Keratinocyte (primary cell): ENCODE data around the gene RICTOR. TPM values are rescaled to one million over a fixed set of nuclear protein-coding genes. Genes with fewer than 3 reads are reported as not detected.

Experiments used
- DNase-seq: peaks from one replicate; pipeline ENCODE4 v3.0.0-alpha.2; 2011; ENCODE audit warnings: low read depth, missing footprints, low spot score
- FAIRE-seq: peaks from 2 replicates; lab custom pipeline; 2011; peaks lifted over from hg19 to GRCh38; lab: Jason Lieb, UNC
- H2AFZ ChIP-seq: 2 replicates; pipeline ENCODE4 v1.6.0; 2012; ENCODE audit warnings: low read length, control low read depth, inconsistent platforms; ENCODE audit not compliant: control insufficient read depth
- H3K27ac ChIP-seq: 2 replicates; pipeline ENCODE4 v1.5.1; 2011; ENCODE audit warnings: low read length; ENCODE audit not compliant: control insufficient read depth, insufficient read depth
- H3K27me3 ChIP-seq: 3 replicates; pipeline ENCODE4 v1.6.0; 2011; ENCODE audit warnings: low read length; ENCODE audit not compliant: control insufficient read depth, insufficient read depth; ENCODE audit errors: extremely low read depth
- H3K36me3 ChIP-seq, 2 experiments: 2 replicates in 1 of 2; 3 replicates in 1 of 2; pipeline ENCODE4 v1.5.1; 2011; ENCODE audit warnings: low read length in 2 of 2, mild to moderate bottlenecking in 1 of 2; ENCODE audit not compliant: control insufficient read depth in 2 of 2, insufficient read depth in 2 of 2; ENCODE audit errors: extremely low read depth in 1 of 2
- H3K4me1 ChIP-seq: 3 replicates; pipeline ENCODE4 v1.5.1; 2011; ENCODE audit warnings: low read length; ENCODE audit not compliant: control insufficient read depth, insufficient read depth; ENCODE audit errors: extremely low read depth
- H3K4me2 ChIP-seq: 3 replicates; pipeline ENCODE4 v1.6.0; 2011; ENCODE audit warnings: low read depth, low read length; ENCODE audit not compliant: control insufficient read depth, insufficient read depth; ENCODE audit errors: extremely low read depth
- H3K4me3 ChIP-seq, 3 experiments: fragments of 200-600 bp in 1 of 3; sonication (generic) in 1 of 3; 2 replicates in 2 of 3; 3 replicates in 1 of 3; pipeline ENCODE4 v1.5.1; 2011 to 2016; ENCODE audit warnings: low read length in 3 of 3, mild to moderate bottlenecking in 3 of 3, control low read depth in 2 of 3, inconsistent platforms in 1 of 3, low read depth in 1 of 3, mixed read lengths in 1 of 3, mixed run types in 1 of 3, moderate library complexity in 1 of 3; ENCODE audit not compliant: control insufficient read depth in 2 of 3, insufficient read depth in 2 of 3; ENCODE audit errors: extremely low read depth in 1 of 3
- H3K79me2 ChIP-seq: 2 replicates; pipeline ENCODE4 v1.6.0; 2012; ENCODE audit warnings: low read length; ENCODE audit not compliant: control insufficient read depth, insufficient read depth
- H3K9ac ChIP-seq: 3 replicates; pipeline ENCODE4 v1.6.0; 2011; ENCODE audit warnings: low read length; ENCODE audit not compliant: control insufficient read depth, insufficient read depth; ENCODE audit errors: extremely low read depth
- H3K9me1 ChIP-seq: 3 replicates; pipeline ENCODE4 v1.6.0; 2011; ENCODE audit warnings: low read length; ENCODE audit not compliant: control insufficient read depth, insufficient read depth; ENCODE audit errors: extremely low read depth
- H3K9me3 ChIP-seq: 2 replicates; pipeline ENCODE4 v1.5.1; 2012; ENCODE audit warnings: low read depth, low read length; ENCODE audit not compliant: control insufficient read depth
- H4K20me1 ChIP-seq: 3 replicates; pipeline ENCODE4 v1.6.0; 2011; ENCODE audit warnings: low read length; ENCODE audit not compliant: control insufficient read depth, insufficient read depth; ENCODE audit errors: extremely low read depth
- EZH2 ChIP-seq: IDR thresholded peaks from one replicate; pipeline ENCODE4 v1.6.1; 2012; ENCODE audit warnings: inconsistent platforms, mild to moderate bottlenecking, low read length, moderate library complexity
- dilution Hi-C: fragments of 300-500 bp; cut with MboI; formaldehyde crosslinking; loops from one replicate; pipeline ENCODE4 v1.7.0; 2020; ENCODE audit warnings: low sequenced_read_pairs; ENCODE audit not compliant: extremely low pct_ligation_motif_present
- polyA minus RNA-seq, 3 experiments: library from RNA; depleted of rRNA, polyadenylated mRNA; stranded (reverse); fragments of >200 nt; gene quantifications; 1 replicate in 1 of 3; 2 replicates in 1 of 3; 3 replicates in 1 of 3; pipeline ENCODE4 v1.2.3, GENCODE V29; 2011
- polyA plus RNA-seq, 5 experiments: library from polyadenylated mRNA; depleted of rRNA in 3 of 5; stranded (reverse) in 3 of 5; stranded (forward) in 1 of 5; unstranded in 1 of 5; fragments of >200 nt; gene quantifications; 1 replicate in 1 of 5; 2 replicates in 3 of 5; 3 replicates in 1 of 5; pipeline versions ENCODE4 v1.2.1 to v1.2.3, GENCODE V29; 2011 to 2012; ENCODE audit warnings: missing spikeins in 2 of 5, low read depth in 1 of 5, low replicate concordance in 1 of 5
- TF ChIP-seq, protein P1 (sequence below), 3 experiments: IDR thresholded peaks in 1 of 3; conservative IDR thresholded peaks in 1 of 3; optimal IDR thresholded peaks in 1 of 3; 2 replicates in 2 of 3; 3 replicates in 1 of 3; pipeline versions ENCODE3 to v1.5.1; 2011; ENCODE audit warnings: low read length in 3 of 3, mild to moderate bottlenecking in 3 of 3, moderate library complexity in 2 of 3, control low read depth in 1 of 3, inconsistent platforms in 1 of 3; ENCODE audit not compliant: insufficient read depth in 2 of 3; ENCODE audit errors: extremely low read depth in 1 of 3

The RICTOR gene, protein sequence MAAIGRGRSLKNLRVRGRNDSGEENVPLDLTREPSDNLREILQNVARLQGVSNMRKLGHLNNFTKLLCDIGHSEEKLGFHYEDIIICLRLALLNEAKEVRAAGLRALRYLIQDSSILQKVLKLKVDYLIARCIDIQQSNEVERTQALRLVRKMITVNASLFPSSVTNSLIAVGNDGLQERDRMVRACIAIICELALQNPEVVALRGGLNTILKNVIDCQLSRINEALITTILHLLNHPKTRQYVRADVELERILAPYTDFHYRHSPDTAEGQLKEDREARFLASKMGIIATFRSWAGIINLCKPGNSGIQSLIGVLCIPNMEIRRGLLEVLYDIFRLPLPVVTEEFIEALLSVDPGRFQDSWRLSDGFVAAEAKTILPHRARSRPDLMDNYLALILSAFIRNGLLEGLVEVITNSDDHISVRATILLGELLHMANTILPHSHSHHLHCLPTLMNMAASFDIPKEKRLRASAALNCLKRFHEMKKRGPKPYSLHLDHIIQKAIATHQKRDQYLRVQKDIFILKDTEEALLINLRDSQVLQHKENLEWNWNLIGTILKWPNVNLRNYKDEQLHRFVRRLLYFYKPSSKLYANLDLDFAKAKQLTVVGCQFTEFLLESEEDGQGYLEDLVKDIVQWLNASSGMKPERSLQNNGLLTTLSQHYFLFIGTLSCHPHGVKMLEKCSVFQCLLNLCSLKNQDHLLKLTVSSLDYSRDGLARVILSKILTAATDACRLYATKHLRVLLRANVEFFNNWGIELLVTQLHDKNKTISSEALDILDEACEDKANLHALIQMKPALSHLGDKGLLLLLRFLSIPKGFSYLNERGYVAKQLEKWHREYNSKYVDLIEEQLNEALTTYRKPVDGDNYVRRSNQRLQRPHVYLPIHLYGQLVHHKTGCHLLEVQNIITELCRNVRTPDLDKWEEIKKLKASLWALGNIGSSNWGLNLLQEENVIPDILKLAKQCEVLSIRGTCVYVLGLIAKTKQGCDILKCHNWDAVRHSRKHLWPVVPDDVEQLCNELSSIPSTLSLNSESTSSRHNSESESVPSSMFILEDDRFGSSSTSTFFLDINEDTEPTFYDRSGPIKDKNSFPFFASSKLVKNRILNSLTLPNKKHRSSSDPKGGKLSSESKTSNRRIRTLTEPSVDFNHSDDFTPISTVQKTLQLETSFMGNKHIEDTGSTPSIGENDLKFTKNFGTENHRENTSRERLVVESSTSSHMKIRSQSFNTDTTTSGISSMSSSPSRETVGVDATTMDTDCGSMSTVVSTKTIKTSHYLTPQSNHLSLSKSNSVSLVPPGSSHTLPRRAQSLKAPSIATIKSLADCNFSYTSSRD (N-terminal part only)
- polyA plus RNA-seq (7.7 to 11.5 TPM (median 10.0 TPM) in 3 replicates), polyA minus RNA-seq (11.5 to 83.8 TPM (median 49.4 TPM) in 3 replicates)
- 8.7 TPM for polyA plus RNA-seq (2011; ENCODE audit: low read depth)
- polyA plus RNA-seq (2011; cell fraction: cytosol; rRNA removed) = 2.2 and 5.0 TPM in 2 replicates
- 12.3 and 16.4 TPM in 2 replicates for polyA plus RNA-seq (2011; cell fraction: nucleus; rRNA removed)
- 5.0 and 6.5 TPM in 2 replicates for polyA plus RNA-seq (2012; ENCODE audit: low replicate concordance)
- 8.2 TPM for polyA minus RNA-seq (2011; cell fraction: cytosol; rRNA and poly(A)+ RNA removed)
- 43.7 and 63.8 TPM in 2 replicates for polyA minus RNA-seq (2011; cell fraction: nucleus; rRNA and poly(A)+ RNA removed)

DNA sequence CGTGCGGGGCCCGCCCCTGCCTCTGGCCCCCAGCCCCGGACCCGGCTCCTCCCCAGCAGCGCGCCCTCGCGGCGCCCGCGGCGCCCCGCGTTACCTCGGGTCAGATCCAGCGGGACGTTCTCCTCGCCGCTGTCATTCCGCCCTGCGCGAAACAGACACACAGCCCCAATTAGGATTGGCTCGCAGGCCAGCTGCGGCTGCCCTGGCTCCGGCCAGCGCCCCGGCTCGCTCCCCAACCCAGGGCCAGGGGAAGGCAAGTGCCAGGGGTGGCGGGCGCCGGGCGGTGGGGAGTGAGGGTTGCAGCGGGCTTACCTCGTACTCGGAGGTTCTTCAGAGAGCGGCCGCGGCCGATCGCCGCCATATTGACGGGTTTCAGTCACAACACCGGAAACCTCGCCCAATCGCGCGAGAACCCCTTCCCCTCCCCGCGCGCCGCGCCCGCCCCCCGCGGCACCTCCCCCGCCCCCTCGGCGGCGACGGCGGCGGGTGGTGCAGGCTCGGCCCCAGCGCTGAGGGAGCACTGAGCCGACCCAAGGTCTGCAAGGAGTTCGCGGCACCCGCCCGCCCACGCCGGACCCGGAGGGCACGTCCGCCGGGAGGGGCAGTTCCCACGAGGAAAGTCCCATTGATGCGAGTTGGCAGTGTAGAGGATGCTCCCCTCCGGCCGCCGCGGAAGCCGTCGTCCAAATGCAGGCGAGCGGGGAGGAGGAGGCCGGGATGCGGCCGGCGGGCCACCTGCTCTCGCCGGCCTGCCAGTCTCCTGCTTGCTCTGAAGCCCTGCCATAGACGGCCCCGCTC lies at the start of gene RICTOR:
TSS of gene RICTOR (minus strand) at position 383 of the 798 bp plus-strand sequence. CDS start at position 361, 22 bp downstream.
- Histone ChIP-seq H3K9me3 (no peaks in the 10 kb centered on the region), H3K4me3 (peak within 1 kb of the TSS; percentile 82 to 96 (median 90)), H3K27ac (peak within 1 kb of the TSS; percentile 93), H3K27me3 (no peaks in the 10 kb centered on the region), H3K4me1 (peaks cover 16% of the 10 kb centered on the region), H3K9me1 (no peaks in the 10 kb centered on the region), H3K9ac (peak within 1 kb of the TSS; percentile 97), H3K36me3 (peaks cover 2% of the 10 kb centered on the region in 2 experiments), H3K79me2 (peaks cover 49% of the 10 kb centered on the region), H2AFZ (peak within 1 kb of the TSS; percentile 84), H4K20me1 (no peaks in the 10 kb centered on the region), H3K4me2 (peak within 1 kb of the TSS; percentile 81)
- dilution Hi-C loops = no loop called here
- TF ChIP-seq, protein P1, sequence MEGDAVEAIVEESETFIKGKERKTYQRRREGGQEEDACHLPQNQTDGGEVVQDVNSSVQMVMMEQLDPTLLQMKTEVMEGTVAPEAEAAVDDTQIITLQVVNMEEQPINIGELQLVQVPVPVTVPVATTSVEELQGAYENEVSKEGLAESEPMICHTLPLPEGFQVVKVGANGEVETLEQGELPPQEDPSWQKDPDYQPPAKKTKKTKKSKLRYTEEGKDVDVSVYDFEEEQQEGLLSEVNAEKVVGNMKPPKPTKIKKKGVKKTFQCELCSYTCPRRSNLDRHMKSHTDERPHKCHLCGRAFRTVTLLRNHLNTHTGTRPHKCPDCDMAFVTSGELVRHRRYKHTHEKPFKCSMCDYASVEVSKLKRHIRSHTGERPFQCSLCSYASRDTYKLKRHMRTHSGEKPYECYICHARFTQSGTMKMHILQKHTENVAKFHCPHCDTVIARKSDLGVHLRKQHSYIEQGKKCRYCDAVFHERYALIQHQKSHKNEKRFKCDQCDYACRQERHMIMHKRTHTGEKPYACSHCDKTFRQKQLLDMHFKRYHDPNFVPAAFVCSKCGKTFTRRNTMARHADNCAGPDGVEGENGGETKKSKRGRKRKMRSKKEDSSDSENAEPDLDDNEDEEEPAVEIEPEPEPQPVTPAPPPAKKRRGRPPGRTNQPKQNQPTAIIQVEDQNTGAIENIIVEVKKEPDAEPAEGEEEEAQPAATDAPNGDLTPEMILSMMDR (optimal IDR thresholded peaks at IDR 0.05 in 1 of 3, IDR thresholded peaks at IDR 0.05 in 1 of 3, conservative IDR thresholded peaks at IDR 0.05 in 1 of 3; ENCODE audit: extremely low read depth in 1 of 3, insufficient read depth in 2 of 3, low read length in 3 of 3) = no peak
- no peak for TF ChIP-seq EZH2
- DNase-seq = no peak
- FAIRE-seq = no peak
